Heart left ventricle (tissue), 16 donors: ENCODE data around the gene SLC22A23. TPM values are rescaled to one million over a fixed set of nuclear protein-coding genes. Genes with fewer than 3 reads are reported as not detected.
A peak's percentile ranks its signal among the peaks of the same experiment; 100 is the strongest.

Source experiments
- ATAC-seq, 4 donors: fragments of 200-7000 bp; cut with Tn5 transposase; one replicate each; pipeline ENCODE4 v1.9.1; 2020 to 2022; ENCODE audit warnings: moderate library complexity in 4 of 4, mild to moderate bottlenecking in 3 of 4, moderate number of reproducible peaks in 1 of 4
- DNase-seq, 5 donors: peaks; one replicate each; pipeline ENCODE4 v3.0.0-alpha.2; 2020
- H3K27ac ChIP-seq, 12 donors: fragments of 200-600 bp; sonication (generic) in 4 of 12; one replicate each; pipeline versions ENCODE4 v1.5.0 to v1.8.0; 2016 to 2022; ENCODE audit warnings: mild to moderate bottlenecking in 2 of 12
- H3K27me3 ChIP-seq, 9 donors: fragments of 200-600 bp; sonication (generic) in 2 of 9; one replicate each; pipeline versions ENCODE4 v1.5.1 to v1.8.0; 2016 to 2022; ENCODE audit warnings: mild to moderate bottlenecking in 3 of 9
- H3K36me3 ChIP-seq, 9 donors: fragments of 200-600 bp; sonication (generic) in 2 of 9; one replicate each; pipeline versions ENCODE4 v1.5.0 to v1.8.0; 2018 to 2022; ENCODE audit warnings: mild to moderate bottlenecking in 2 of 9
- H3K4me1 ChIP-seq, 12 donors: fragments of 200-600 bp; sonication (generic) in 4 of 12; one replicate each; pipeline versions ENCODE4 v1.5.0 to v1.8.0; 2016 to 2022; ENCODE audit warnings: mild to moderate bottlenecking in 3 of 12
- H3K4me3 ChIP-seq, 12 donors: fragments of 200-600 bp; sonication (generic) in 4 of 12; one replicate each; pipeline versions ENCODE4 v1.5.0 to v1.8.0; 2017 to 2022; ENCODE audit warnings: mild to moderate bottlenecking in 9 of 12, moderate library complexity in 4 of 12
- H3K9me3 ChIP-seq, 12 donors: fragments of 200-600 bp; sonication (generic) in 4 of 12; one replicate each; pipeline versions ENCODE4 v1.5.0 to v1.8.0; 2016 to 2022; ENCODE audit warnings: mild to moderate bottlenecking in 1 of 12
- CTCF ChIP-seq, 12 donors: fragments of 200-600 bp; sonication (generic) in 4 of 12; IDR thresholded peaks; one replicate each; pipeline versions ENCODE4 v1.5.0 to v1.8.0; 2018 to 2022; ENCODE audit warnings: antibody characterized with exemption in 12 of 12, mild to moderate bottlenecking in 5 of 12
- POLR2A ChIP-seq, 2 donors: fragments of 450-650 bp; IDR thresholded peaks; one replicate each; pipeline ENCODE4 v1.6.1; 2017; ENCODE audit warnings: antibody characterized with exemption in 2 of 2, mild to moderate bottlenecking in 2 of 2, moderate library complexity in 2 of 2
- WGBS, 4 donors: extraction: QIAGEN DNeasy Blood & Tissue Kit in 2 of 4; methylation state at CpG; one replicate each; pipeline versions ENCODE4 v1.1.5 to v1.1.7; 2013 to 2018; 5-methylcytosine and 5-hydroxymethylcytosine counted together
- intact Hi-C, 10 donors: fragments of 100-400 bp; cut with DNase I; formaldehyde crosslinking; loops; one replicate each; pipeline versions ENCODE4 v1.11.1 to v1.14.2; 2022
- polyA plus RNA-seq, 2 donors: library from polyadenylated mRNA; stranded (reverse); fragments of 200-250 nt; gene quantifications; one replicate each; pipeline ENCODE4 v1.2.3, GENCODE V29; 2013
- total RNA-seq, 9 donors: library from RNA; depleted of rRNA in 2 of 9; stranded (reverse); fragments of >200 nt in 2 of 9; fragmentation: NEBNext Ultra II Directional in 3 of 9; extraction: Animal tissue kit (Norgen Biotek cat#: 25700) in 3 of 9; gene quantifications; one replicate each; pipeline versions ENCODE4 v1.1.0 to v1.2.4, GENCODE V29; 2016 to 2023
- donor health status: ischemic (EF 13 %, LVEDD 7.1; RV severe dilation, severe dysfunction).
- donor health status: healthy with polysubstance abuse.
- donor health status: DM: no; HTN: yes; CAD: no.
- donor health status: DM: no; HTN: no; CAD: no.
- donor health status: ischemic (EF 25% LVEDD 6.9; RV normal size, moderate dysfunction).
- donor health status: ischemic (EF 25% LVEDD 5.7; RV mildly dilated, moderate dysfunction).
- donor health status: healthy.
- donor health status: DM: yes; HTN: yes; CAD: no.
- donor health status: ischemic (EF 35%, LVEDD 5.7; RV mildly dilated, moderate dysfunction).
- donor health status: nonischemic (EF 11% LVEDD 7.7; RV severe dilation, severe dysfunction).
- donor health status: DM: yes; HTN: yes; CAD: no.
- donor health status: PGD.
- donor health status: ischemic (EF 29% LVEDD 5.4; RV normal size, mild dysfunction).
- donor health status: nonischemic (EF 23%, LVEDD 6.1; RV moderate dilation, normal function).

The SLC22A23 gene
- total and polyA plus RNA-seq, 11 donors = 2.9 to 12.4 (median 5.2) TPM

- H3K4me3 ChIP-seq = no peak overlapping the region
- 89 to 98% (median 94%) methylated on average over 7 of the region's 7 CpGs for WGBS, 4 donors
- no peaks in the 10 kb centered on the region for H3K36me3 ChIP-seq
- H3K9me3 ChIP-seq = no peaks in the 10 kb centered on the region
- no peak for TF ChIP-seq POLR2A (IDR thresholded peaks at IDR 0.05)
- no peak for TF ChIP-seq CTCF (IDR thresholded peaks at IDR 0.05)
- peaks cover 0 to 6% (median 0%) of the 10 kb centered on the region in 12 donors for H3K4me1 ChIP-seq
- no peak overlapping the region for H3K27ac ChIP-seq
- ATAC-seq (no peak), DNase-seq (no peak)
- H3K27me3 ChIP-seq = no peaks in the 10 kb centered on the region
- intact Hi-C loops = no loop called here
Observed at GRCh38 chr6:3314176-3314575, 142.7 kb downstream of the SLC22A23 start.

GRCh38 chr6:3312604-3313231 lies 144.1 kb downstream of the SLC22A23 start:
- Histone ChIP-seq H3K36me3 (no peaks in the 10 kb centered on the region), H3K27me3 (no peaks in the 10 kb centered on the region), H3K9me3 (no peaks in the 10 kb centered on the region), H3K27ac (no peak overlapping the region), H3K4me1 (peaks cover 0 to 6% (median 0%) of the 10 kb centered on the region in 12 donors), H3K4me3 (no peak overlapping the region)
- TF ChIP-seq CTCF (IDR thresholded peaks at IDR 0.05) = no peak
- TF ChIP-seq POLR2A (IDR thresholded peaks at IDR 0.05) = no peak
- peak in 3 of 4 donors; percentile 51 to 70 (median 62) for ATAC-seq
- WGBS, 4 donors = 68 to 82% (median 77%) methylated on average over 9 to 11 of the region's 11 CpGs
- peak in 1 of 5 donors; percentile 67 for DNase-seq
- intact Hi-C loops = no loop called here

- ATAC-seq (no peak), DNase-seq (no peak)
- Histone ChIP-seq H3K27ac (no peak overlapping the region), H3K27me3 (no peaks in the 10 kb centered on the region), H3K4me1 (peaks cover 0 to 6% (median 0%) of the 10 kb centered on the region in 12 donors), H3K4me3 (no peak overlapping the region), H3K36me3 (no peaks in the 10 kb centered on the region), H3K9me3 (no peaks in the 10 kb centered on the region)
- TF ChIP-seq CTCF (IDR thresholded peaks at IDR 0.05) (no peak), POLR2A (IDR thresholded peaks at IDR 0.05) (no peak)
- intact Hi-C loops = no loop called here
- 92 to 97% (median 93%) methylated on average over 6 of the region's 6 CpGs for WGBS, 4 donors
Observed at GRCh38 chr6:3311826-3312225, 145.0 kb downstream of the SLC22A23 start.

- ATAC-seq (peak in 1 of 4 donors; percentile 69), DNase-seq (no peak)
- no peaks in the 10 kb centered on the region for H3K27me3 ChIP-seq
- WGBS, 4 donors = 75 to 81% (median 78%) methylated on average over 9 of the region's 9 CpGs
- no peak overlapping the region for H3K4me3 ChIP-seq
- no peaks in the 10 kb centered on the region for H3K36me3 ChIP-seq
- intact Hi-C loops = no loop called here
- TF ChIP-seq CTCF (IDR thresholded peaks at IDR 0.05) = no peak
- H3K27ac ChIP-seq = no peak overlapping the region
- no peaks in the 10 kb centered on the region for H3K9me3 ChIP-seq
- H3K4me1 ChIP-seq = peaks cover 0 to 6% (median 0%) of the 10 kb centered on the region in 12 donors
Observed at GRCh38 chr6:3310703-3311102, 146.1 kb downstream of the SLC22A23 start.
